ENCODE data around the gene TUBGCP6. TPM values are rescaled to one million over a fixed set of nuclear protein-coding genes. Genes with fewer than 3 reads are reported as not detected.

Gene TUBGCP6, protein sequence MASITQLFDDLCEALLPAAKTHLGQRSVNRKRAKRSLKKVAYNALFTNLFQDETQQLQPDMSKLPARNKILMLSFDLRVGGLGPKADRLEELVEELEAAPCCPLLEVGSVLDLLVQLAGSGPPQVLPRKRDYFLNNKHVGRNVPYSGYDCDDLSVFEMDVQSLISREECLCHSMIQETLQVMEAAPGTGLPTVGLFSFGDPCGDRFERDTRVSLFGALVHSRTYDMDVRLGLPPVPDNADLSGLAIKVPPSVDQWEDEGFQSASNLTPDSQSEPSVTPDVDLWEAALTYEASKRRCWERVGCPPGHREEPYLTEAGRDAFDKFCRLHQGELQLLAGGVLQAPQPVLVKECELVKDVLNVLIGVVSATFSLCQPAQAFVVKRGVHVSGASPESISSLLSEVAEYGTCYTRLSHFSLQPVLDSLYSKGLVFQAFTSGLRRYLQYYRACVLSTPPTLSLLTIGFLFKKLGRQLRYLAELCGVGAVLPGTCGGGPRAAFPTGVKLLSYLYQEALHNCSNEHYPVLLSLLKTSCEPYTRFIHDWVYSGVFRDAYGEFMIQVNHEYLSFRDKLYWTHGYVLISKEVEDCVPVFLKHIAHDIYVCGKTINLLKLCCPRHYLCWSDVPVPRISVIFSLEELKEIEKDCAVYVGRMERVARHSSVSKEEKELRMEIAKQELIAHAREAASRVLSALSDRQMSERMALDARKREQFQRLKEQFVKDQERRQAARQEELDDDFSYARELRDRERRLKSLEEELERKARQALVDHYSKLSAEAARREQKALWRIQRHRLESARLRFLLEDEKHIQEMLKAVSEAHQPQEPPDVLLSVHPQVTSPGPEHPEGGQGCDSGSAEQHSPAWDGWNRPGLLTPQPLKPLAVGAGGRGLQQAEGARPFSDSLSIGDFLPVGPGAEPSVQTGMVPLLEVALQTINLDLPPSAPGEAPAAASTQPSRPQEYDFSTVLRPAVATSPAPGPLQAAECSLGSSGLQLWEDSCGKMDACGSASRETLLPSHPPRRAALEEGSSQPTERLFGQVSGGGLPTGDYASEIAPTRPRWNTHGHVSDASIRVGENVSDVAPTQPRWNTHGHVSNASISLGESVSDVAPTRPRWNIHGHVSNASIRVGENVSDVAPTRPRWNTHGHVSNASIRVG (N-terminal part only)
- total RNA-seq = 19.4 and 23.6 TPM in 2 replicates

DNA sequence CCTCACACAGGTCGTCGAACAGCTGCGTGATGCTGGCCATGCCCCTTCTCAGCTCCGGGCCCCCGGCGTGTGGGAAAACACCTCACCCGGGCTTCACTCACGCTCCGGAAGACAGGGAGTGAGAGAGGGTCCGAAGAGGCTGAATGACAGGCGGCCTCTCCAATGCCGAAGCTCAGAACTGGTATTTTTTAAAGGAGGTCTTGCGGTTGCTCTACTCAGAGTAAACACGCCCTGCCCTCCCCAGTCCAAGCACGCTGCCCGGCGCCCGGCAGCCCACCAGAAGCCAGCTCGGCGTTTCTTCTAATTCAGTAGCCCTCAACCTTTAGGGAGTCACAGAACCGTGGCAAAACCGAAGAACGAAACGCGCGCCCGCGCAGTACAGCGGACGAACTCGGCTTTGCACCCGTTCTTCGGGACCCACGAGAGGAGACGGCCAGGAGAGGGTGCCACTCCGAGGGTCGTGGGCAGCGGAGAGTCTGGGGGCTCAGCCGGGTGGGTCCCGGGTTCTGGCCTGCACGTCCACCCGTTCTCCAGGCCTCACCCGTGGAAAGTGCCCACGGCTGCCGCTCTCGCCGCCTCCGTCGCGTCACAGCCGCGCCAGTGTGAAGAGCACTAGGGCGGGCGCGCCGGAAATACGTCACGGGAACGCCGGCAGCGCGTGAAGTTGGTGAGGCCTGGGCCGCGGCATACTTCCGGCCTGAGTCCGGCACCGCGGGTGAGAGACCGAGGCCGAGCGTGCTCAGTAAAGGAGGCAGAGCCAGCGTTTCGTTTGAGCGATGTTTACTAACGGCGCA lies at the start of gene TUBGCP6:
Gene TUBGCP6 (minus strand): TSS at position 604 of the 794 bp plus-strand sequence. CDS start 564 bp downstream, at position 40.

DNA sequence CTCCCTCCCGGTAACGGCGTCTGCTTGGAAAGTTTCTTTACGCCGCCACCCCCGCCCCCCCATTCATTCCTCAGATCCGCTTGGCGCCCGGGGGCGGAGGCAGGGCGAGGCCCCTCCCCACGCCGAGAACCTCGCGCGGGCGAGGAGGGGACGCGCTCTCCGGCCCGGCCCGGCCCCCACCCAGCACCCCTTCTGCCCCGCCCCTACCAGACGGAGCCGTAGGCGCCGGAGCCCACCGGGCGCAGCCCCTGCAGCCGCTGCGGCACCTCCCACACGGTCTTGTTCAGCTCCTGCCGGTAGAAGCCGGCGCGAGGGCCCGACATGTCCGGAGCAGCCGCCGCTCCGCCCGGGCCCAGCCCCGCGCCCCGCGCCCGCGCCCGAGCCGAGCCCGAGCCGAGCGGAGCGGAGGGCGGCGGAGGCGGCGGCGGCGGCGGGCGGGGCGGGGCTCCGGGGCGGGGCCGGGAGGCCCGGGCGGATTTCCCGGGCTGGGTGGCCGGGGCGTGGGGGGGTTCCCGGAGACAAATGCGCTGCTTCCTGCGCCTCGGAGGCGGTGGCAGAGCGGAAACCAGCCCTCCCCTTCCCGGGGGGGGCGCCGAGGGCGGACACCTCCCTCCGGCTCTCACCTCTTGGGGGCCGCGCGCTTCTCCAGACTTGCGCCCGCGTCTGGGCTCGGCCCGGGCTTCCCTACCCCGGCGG lies 25.3 kb upstream of the TUBGCP6 start, which contains the start of gene MAPK11:
Gene MAPK11 (minus strand): TSS at position 411 of the 696 bp plus-strand sequence. CDS start 88 bp downstream, at position 323.

DNA sequence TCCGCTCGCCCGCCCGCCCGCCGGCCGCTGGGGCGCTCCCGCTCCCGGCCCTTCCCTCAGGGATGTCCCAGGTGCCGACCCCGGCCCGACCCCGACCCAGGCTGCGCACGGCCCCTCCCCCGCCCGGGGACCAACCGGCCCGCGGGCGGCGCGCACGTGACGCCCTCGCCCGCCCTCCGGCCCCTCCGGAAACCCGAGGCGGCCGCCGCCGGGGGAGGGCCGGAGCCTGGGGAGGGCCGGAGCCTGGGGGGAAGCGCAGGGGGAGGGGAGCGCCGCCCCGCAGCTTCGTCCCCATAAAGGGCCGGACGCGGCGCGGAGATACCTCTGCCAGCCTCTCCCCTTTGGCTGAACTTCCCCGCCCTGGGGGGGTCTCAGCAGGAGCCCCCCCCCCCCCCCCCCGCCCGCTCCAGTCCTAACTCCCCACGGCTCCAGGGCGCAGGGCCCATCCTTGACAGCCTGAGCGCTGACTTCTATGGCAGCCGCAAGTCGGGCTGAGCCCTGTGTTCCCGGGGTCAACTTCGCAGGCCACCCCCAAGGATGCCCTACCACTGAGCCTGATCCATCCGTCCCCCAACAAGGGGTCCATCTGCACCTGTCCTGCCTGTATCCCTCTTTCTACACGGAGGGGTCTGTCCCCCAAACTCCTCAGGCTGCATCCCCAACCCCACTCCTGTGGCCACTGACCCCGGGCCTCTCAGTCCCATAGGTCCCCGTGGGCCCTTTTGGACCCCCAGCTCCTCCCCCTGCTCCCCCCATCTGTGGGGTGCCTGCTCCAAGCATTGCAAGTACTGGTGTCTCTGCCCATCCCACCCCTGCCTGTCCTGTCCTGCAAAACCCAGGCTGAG lies 17.0 kb upstream of the TUBGCP6 start, which contains the start of gene MAPK12:
Gene MAPK12 (minus strand): TSS at position 69 of the 845 bp plus-strand sequence. CDS start 174 bp downstream, outside the sequence.

DNA sequence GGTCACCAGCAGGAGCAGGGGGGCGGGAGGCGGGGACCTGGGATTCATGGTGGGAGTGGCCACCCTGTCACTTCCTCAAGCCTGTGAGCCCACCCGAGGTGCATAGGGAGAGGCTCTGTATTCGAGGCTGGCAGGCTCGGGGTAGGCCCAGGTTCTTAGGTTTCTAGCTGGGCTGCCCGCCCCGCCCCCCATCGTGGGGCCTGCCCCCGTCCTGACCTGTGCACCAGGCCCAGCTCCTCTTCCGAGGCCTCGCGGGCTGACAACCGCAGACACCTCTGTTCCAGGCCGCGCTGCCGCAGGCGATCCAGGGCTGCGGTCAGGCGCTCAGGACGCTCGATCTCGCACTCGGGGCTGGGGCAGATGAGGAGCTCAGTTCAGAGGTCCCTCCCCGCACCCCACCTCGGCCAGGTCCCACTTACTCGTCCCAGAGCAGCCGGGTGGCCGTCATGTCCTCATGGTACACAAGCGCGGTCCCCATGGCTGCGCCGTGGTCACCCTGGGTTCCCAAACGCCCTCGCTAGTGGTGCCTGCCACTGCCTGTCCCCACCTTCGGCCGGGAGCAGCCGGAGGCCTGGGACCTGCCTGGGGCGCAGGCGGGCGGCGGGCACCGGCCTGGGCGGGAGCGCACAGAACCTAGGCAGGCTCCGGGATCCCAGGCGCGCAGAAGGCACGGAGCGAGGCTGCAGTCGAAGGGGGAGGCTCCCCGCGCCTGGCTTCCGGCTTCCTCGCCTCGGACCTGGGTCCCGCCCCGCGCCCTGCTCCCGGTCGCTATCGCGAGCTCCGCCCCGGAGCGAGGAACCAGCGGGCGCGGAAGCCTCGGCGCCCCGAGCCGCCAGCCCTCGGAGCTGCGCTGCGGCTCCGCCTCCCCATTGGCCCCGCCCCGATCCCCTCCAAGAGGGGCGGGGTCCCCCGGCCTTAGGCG lies 6.0 kb upstream of the TUBGCP6 start, which contains the start of gene HDAC10:
Gene HDAC10 (minus strand): TSS at position 711 of the 922 bp plus-strand sequence. CDS start 233 bp downstream, at position 478.

DNA sequence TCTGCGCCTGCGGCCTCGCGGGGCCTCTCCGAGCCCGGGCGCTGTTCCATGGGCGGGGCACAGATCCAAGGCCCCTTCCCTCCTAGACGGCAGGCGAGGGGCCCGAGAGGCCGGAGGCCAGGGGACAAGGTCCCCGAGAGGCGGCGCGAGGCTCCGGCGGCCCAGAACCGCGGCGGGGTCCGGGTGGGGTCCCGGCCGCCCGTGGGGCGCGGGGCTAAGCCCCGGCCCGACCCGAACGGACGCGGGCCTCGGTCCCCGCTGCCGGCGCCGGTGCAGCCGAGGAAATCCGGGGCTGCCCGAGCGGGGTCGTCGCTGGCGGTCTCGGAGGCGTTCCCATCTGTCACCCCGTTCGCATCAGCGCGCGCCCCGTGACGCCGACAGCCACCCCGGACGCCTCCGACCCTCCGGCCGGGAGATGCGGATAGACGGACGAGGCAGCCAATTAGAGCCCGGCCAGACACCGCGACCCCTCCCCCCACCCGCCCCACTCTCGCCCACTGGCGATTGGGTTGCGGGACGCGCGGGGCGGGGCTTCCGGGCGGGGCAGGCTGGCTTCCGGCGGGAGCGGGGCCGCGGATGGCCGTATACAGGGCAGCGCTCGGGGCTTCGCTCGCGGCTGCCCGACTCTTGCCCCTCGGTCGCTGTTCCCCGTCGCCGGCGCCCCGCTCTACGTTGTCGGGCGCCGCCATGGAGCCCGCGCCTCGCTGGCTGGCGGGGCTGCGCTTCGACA lies 44.2 kb downstream of the TUBGCP6 start, which contains the start of gene SELENOO:
Gene SELENOO (plus strand): TSS at position 551 of the 730 bp plus-strand sequence. CDS start 26 bp downstream, at position 577.

DNA sequence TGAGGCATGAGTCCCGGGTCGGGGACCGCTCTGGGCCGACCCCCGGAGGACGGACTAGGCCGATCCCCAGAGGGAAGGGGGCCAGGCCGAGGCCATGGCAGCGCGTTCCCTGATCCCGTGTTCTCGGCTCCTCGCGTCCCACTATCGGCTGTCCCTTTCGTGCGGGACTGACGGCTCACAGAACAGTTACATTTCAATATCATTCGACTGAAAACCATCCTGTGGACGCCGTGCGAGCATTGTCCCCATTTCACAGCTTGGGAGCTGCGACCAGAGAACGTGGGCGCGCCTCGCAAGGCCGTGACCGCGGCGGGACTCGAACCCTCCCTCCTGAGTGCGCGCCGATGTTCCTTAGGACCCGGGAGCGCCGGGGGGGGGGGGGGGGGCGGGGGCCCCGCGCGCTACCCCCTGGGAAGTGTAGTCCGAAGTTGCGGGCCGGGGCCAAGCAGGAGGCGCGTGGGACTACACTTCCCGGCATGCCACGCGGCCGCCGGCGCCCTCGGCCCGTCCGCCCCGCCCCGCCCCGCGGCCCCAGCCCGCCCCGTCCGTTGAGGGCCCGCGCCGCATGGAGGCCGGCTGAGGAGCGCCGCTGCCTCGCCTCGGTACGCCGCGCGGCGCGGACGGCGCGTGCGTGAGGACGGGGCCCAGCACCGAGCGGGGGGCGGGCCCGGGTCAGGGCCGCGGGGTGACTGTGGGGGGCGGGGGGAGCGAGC lies 59.3 kb downstream of the TUBGCP6 start, which contains the start of gene TRABD:
Gene TRABD (plus strand): TSS at position 539 of the 713 bp plus-strand sequence. CDS start 7,148 bp downstream, outside the sequence.

DNA sequence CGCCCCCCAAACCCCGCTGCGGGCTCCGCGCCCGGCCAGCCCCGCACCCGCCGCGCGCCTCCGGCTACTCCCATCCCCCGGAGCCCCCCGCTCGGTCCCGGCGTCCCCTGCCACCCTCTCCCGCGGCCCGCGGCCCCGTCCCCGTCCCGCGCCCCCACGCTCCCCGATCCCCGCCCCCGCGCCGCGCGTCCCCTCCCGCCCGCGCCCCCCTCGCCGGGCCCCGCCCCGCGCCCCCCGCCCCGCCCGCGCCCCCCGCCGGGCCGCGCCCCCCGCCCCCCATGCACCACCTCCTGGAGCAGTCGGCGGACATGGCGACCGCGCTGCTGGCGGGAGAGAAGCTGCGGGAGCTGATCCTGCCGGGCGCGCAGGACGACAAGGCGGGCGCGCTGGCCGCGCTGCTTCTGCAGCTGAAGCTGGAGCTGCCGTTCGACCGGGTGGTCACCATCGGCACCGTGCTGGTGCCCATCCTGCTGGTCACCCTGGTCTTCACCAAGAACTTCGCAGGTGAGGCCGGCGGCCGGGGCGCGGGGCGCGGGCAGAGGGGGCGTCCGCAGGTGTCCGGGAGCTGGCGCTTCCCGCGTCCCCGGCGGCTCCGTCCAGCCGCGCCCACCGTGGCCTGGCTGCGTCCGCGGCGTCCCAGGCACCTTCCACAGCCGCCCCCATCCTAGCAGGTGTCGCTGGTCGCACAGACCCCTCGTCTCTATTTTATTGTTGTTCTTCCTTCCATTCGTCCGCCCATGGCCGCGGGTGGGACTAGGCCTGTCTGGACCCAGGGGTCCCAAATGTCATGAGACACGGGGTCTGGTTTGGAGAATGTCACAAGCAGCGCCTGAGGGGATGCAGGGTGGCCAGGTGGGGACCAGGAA lies 74.1 kb downstream of the TUBGCP6 start, which contains the start of gene PANX2:
Gene PANX2 (plus strand): TSS at position 279 of the 866 bp plus-strand sequence. CDS start 0 bp downstream, at position 279.

Other genes with a start within 250 kb of the TUBGCP6 start
- not detected in 2 replicates for gene IL17REL, start 232.3 kb downstream of the TUBGCP6 start, total RNA-seq
- gene TTLL8, start 186.7 kb downstream of the TUBGCP6 start, total RNA-seq = not detected in 2 replicates
- under 0.01 and 0.72 TPM in 2 replicates for gene MLC1, start 159.6 kb downstream of the TUBGCP6 start, total RNA-seq
- gene MOV10L1, start 155.0 kb downstream of the TUBGCP6 start, total RNA-seq = 0.48 and 0.64 TPM in 2 replicates
- under 0.01 and 0.48 TPM in 2 replicates for gene PANX2, start 74.3 kb downstream of the TUBGCP6 start, total RNA-seq
- 34.7 and 40.0 TPM in 2 replicates for gene TRABD, start 59.1 kb downstream of the TUBGCP6 start, total RNA-seq
- gene SELENOO, start 44.0 kb downstream of the TUBGCP6 start, total RNA-seq = 33.0 and 47.5 TPM in 2 replicates
- 16.9 and 17.7 TPM in 2 replicates for gene HDAC10, start 6.2 kb upstream of the TUBGCP6 start, total RNA-seq
- gene MAPK12, start 16.7 kb upstream of the TUBGCP6 start, total RNA-seq = 11.7 and 27.7 TPM in 2 replicates
- gene MAPK11, start 25.4 kb upstream of the TUBGCP6 start, total RNA-seq = 2.8 and 5.8 TPM in 2 replicates
- 127 and 141 TPM in 2 replicates for gene PLXNB2, start 62.6 kb upstream of the TUBGCP6 start, total RNA-seq
- 0.96 and 1.7 TPM in 2 replicates for gene DENND6B, start 82.0 kb upstream of the TUBGCP6 start, total RNA-seq
- 44.8 and 55.9 TPM in 2 replicates for gene PPP6R2, start 98.3 kb upstream of the TUBGCP6 start, total RNA-seq
- gene SBF1, start 230.0 kb upstream of the TUBGCP6 start, total RNA-seq = 102 and 137 TPM in 2 replicates
- gene ADM2, start 236.5 kb upstream of the TUBGCP6 start, total RNA-seq = 2.7 and 4.3 TPM in 2 replicates
- gene MIOX, start 241.8 kb upstream of the TUBGCP6 start, total RNA-seq = 0.72 TPM in 1 of 2 replicates, not detected in the other